Liver (tissue), 9 donors: Measurements from ENCODE around the gene SLIT3. TPM values are rescaled to one million over a fixed set of nuclear protein-coding genes. Genes with fewer than 3 reads are reported as not detected.

Experiments
- DNase-seq: peaks from one replicate; pipeline ENCODE4 v3.0.0-alpha.2; 2017; ENCODE audit warnings: low spot score
- H3K27ac ChIP-seq, 2 donors: one replicate each; pipeline ENCODE4 v1.7.0; 2013; ENCODE audit warnings: inconsistent platforms in 2 of 2, low read length in 2 of 2, control low read depth in 1 of 2, low read depth in 1 of 2, mild to moderate bottlenecking in 1 of 2
- H3K27me3 ChIP-seq, 4 donors: one replicate each; pipeline versions ENCODE4 v1.6.1 to v1.7.0; 2013; ENCODE audit warnings: low read length in 3 of 4, inconsistent platforms in 1 of 4, mild to moderate bottlenecking in 1 of 4, moderate library complexity in 1 of 4; ENCODE audit not compliant: control insufficient read depth in 4 of 4, insufficient read depth in 4 of 4
- H3K36me3 ChIP-seq, 4 donors: one replicate each; pipeline versions ENCODE4 v1.6.1 to v1.7.0; 2013; ENCODE audit warnings: low read length in 3 of 4, mild to moderate bottlenecking in 3 of 4, low read depth in 1 of 4, moderate library complexity in 1 of 4; ENCODE audit not compliant: control insufficient read depth in 4 of 4, insufficient read depth in 3 of 4
- H3K4me1 ChIP-seq, 4 donors: one replicate each; pipeline versions ENCODE4 v1.6.1 to v1.7.0; 2013; ENCODE audit warnings: low read length in 3 of 4, mild to moderate bottlenecking in 3 of 4, moderate library complexity in 1 of 4; ENCODE audit not compliant: control insufficient read depth in 4 of 4, insufficient read depth in 4 of 4
- H3K4me3 ChIP-seq, 3 donors: one replicate each; pipeline versions ENCODE4 v1.6.1 to v1.7.0; 2013; ENCODE audit warnings: low read length in 3 of 3, control low read depth in 1 of 3, low read depth in 1 of 3, mild to moderate bottlenecking in 1 of 3
- H3K9ac ChIP-seq, 2 donors: one replicate each; pipeline ENCODE4 v1.7.0; 2013; ENCODE audit warnings: low read length in 2 of 2, mild to moderate bottlenecking in 2 of 2, moderate library complexity in 2 of 2, control low read depth in 1 of 2, low read depth in 1 of 2
- H3K9me3 ChIP-seq, 4 donors: one replicate each; pipeline versions ENCODE4 v1.6.1 to v1.7.0; 2013; ENCODE audit warnings: low read length in 3 of 4; ENCODE audit not compliant: control insufficient read depth in 4 of 4
- CTCF ChIP-seq: fragments of 150-350 bp; IDR thresholded peaks from 2 replicates; pipeline ENCODE4 v1.5.1; 2017; ENCODE audit warnings: improper control_type of control experiment, low read depth, low read length; ENCODE audit not compliant: missing input control
- EGR1 ChIP-seq, 2 donors: IDR thresholded peaks; 2 replicates each; pipeline ENCODE4 v1.6.1; 2016 to 2018; ENCODE audit warnings: antibody characterized with exemption in 2 of 2, low read depth in 2 of 2
- FOXA2 ChIP-seq: IDR thresholded peaks from 2 replicates; pipeline ENCODE4 v1.6.1; 2016; ENCODE audit warnings: antibody characterized with exemption
- GABPA ChIP-seq, 2 donors: IDR thresholded peaks in 1 of 2; conservative IDR thresholded peaks in 1 of 2; 2 replicates each; pipeline ENCODE4 v1.6.1; 2016; ENCODE audit warnings: antibody characterized with exemption in 2 of 2, mild to moderate bottlenecking in 1 of 2, moderate library complexity in 1 of 2
- HNF4A ChIP-seq, 2 donors: conservative IDR thresholded peaks; 2 replicates each; pipeline ENCODE4 v1.6.1; 2016; ENCODE audit warnings: antibody characterized with exemption in 2 of 2, mild to moderate bottlenecking in 2 of 2
- HNF4G ChIP-seq: IDR thresholded peaks from 2 replicates; pipeline ENCODE4 v1.6.1; 2016; ENCODE audit warnings: antibody characterized with exemption
- JUND ChIP-seq, 2 donors: IDR thresholded peaks; 2 replicates each; pipeline ENCODE4 v1.6.1; 2016; ENCODE audit warnings: antibody characterized with exemption in 2 of 2
- RAD21 ChIP-seq, 2 donors: IDR thresholded peaks; 2 replicates each; pipeline ENCODE4 v1.6.1; 2016; ENCODE audit warnings: antibody characterized with exemption in 2 of 2, mild to moderate bottlenecking in 2 of 2
- RXRA ChIP-seq, 2 donors: IDR thresholded peaks; 2 replicates each; pipeline ENCODE4 v1.6.1; 2017 to 2018; ENCODE audit warnings: antibody characterized with exemption in 2 of 2, mild to moderate bottlenecking in 1 of 2
- SP1 ChIP-seq: IDR thresholded peaks from 2 replicates; pipeline ENCODE4 v1.6.1; 2018; ENCODE audit warnings: antibody characterized with exemption, mild to moderate bottlenecking
- TAF1 ChIP-seq: conservative IDR thresholded peaks from 2 replicates; pipeline ENCODE4 v1.6.1; 2016; ENCODE audit warnings: antibody characterized with exemption, mild to moderate bottlenecking
- YY1 ChIP-seq: IDR thresholded peaks from 2 replicates; pipeline ENCODE4 v1.6.1; 2016; ENCODE audit warnings: antibody characterized with exemption, mild to moderate bottlenecking
- WGBS: extraction: QIAGEN DNeasy Blood & Tissue Kit; methylation state at CpG from one replicate; pipeline ENCODE4 v1.1.7; 2013; 5-methylcytosine and 5-hydroxymethylcytosine counted together
- polyA plus RNA-seq, 2 donors: library from polyadenylated mRNA; stranded (reverse) in 1 of 2; unstranded in 1 of 2; fragments of 200-250 nt in 1 of 2; fragments of >200 nt in 1 of 2; fragmentation: Nextera tagmentation in 1 of 2; extraction: Ambion mirVana in 1 of 2; gene quantifications; one replicate each; pipeline versions ENCODE4 v1.2.1 to v1.2.3, GENCODE V29; 2013 to 2015
- total RNA-seq, 2 donors: library from RNA; depleted of rRNA; stranded (reverse); fragments of >200 nt; gene quantifications; one replicate each; pipeline ENCODE4 v1.2.3, GENCODE V29; 2014
- TF ChIP-seq, protein P1 (sequence below): IDR thresholded peaks from 2 replicates; pipeline ENCODE4 v1.6.1; 2016; ENCODE audit warnings: antibody characterized with exemption
- TF ChIP-seq, protein P2 (sequence below): IDR thresholded peaks from 2 replicates; pipeline ENCODE4 v1.6.1; 2016; ENCODE audit warnings: antibody characterized with exemption
- TF ChIP-seq, protein P3 (sequence below): IDR thresholded peaks from 2 replicates; pipeline ENCODE4 v1.6.1; 2016; ENCODE audit warnings: antibody characterized with exemption, mild to moderate bottlenecking
- TF ChIP-seq, protein P4 (sequence below): IDR thresholded peaks from 2 replicates; pipeline ENCODE4 v1.6.1; 2016; ENCODE audit warnings: antibody characterized with exemption
- donor health status: healthy.
- donor health status: healthy.
- donor health status: healthy.
- donor health status: healthy.
- donor health status: healthy.

The SLIT3 gene
- total and polyA plus RNA-seq, 4 donors: 0.61 to 1.3 (median 0.91) TPM

DNA sequence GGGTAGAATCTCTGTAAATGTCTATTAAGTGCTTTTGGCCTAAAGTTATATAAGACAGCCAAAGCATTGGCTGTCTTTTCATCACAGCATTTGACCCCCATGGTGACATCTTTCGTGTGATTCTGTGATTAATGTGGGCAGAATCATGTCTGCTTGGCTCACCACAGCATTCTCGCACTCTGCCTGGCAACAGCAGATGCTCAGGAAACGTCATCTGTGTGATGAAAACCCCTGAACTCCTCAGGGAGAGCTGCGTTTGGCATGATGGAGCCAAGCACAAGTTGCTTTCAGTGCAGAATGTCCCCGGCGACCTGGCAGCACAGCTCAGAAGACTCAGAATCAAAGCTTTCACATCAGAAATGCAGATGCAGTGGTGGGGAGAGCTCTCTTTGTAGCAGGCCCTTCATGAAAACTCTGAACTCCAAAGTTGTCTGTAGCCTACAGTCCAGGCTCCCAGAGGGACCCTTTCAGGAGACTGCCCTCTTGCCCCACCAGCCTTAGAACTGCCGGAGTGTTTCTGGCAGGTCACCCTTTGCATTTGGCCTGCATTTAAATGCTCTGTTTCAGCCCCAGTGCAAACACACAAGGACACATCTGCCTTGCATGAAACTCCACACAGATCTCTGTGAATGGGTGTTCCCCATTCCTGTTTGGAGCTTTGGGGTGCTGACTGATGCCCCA is 566.2 kb downstream of the SLIT3 start:
- no peaks in the 10 kb centered on the region for H3K9me3 ChIP-seq
- no peaks in the 10 kb centered on the region for H3K36me3 ChIP-seq
- H3K27ac ChIP-seq: no peak overlapping the region
- TF ChIP-seq JUND (IDR thresholded peaks at IDR 0.05) (no peak), RXRA (IDR thresholded peaks at IDR 0.05) (no peak), FOXA2 (no peak), YY1 (no peak), SP1 (no peak), HNF4A (conservative IDR thresholded peaks at IDR 0.05) (no peak), TAF1 (no peak), HNF4G (no peak), CTCF (no peak)
- TF ChIP-seq, protein P1, sequence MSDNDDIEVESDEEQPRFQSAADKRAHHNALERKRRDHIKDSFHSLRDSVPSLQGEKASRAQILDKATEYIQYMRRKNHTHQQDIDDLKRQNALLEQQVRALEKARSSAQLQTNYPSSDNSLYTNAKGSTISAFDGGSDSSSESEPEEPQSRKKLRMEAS: no peak
- TF ChIP-seq, protein P2, sequence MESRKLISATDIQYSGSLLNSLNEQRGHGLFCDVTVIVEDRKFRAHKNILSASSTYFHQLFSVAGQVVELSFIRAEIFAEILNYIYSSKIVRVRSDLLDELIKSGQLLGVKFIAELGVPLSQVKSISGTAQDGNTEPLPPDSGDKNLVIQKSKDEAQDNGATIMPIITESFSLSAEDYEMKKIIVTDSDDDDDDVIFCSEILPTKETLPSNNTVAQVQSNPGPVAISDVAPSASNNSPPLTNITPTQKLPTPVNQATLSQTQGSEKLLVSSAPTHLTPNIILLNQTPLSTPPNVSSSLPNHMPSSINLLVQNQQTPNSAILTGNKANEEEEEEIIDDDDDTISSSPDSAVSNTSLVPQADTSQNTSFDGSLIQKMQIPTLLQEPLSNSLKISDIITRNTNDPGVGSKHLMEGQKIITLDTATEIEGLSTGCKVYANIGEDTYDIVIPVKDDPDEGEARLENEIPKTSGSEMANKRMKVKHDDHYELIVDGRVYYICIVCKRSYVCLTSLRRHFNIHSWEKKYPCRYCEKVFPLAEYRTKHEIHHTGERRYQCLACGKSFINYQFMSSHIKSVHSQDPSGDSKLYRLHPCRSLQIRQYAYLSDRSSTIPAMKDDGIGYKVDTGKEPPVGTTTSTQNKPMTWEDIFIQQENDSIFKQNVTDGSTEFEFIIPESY: no peak
- TF ChIP-seq, protein P3, sequence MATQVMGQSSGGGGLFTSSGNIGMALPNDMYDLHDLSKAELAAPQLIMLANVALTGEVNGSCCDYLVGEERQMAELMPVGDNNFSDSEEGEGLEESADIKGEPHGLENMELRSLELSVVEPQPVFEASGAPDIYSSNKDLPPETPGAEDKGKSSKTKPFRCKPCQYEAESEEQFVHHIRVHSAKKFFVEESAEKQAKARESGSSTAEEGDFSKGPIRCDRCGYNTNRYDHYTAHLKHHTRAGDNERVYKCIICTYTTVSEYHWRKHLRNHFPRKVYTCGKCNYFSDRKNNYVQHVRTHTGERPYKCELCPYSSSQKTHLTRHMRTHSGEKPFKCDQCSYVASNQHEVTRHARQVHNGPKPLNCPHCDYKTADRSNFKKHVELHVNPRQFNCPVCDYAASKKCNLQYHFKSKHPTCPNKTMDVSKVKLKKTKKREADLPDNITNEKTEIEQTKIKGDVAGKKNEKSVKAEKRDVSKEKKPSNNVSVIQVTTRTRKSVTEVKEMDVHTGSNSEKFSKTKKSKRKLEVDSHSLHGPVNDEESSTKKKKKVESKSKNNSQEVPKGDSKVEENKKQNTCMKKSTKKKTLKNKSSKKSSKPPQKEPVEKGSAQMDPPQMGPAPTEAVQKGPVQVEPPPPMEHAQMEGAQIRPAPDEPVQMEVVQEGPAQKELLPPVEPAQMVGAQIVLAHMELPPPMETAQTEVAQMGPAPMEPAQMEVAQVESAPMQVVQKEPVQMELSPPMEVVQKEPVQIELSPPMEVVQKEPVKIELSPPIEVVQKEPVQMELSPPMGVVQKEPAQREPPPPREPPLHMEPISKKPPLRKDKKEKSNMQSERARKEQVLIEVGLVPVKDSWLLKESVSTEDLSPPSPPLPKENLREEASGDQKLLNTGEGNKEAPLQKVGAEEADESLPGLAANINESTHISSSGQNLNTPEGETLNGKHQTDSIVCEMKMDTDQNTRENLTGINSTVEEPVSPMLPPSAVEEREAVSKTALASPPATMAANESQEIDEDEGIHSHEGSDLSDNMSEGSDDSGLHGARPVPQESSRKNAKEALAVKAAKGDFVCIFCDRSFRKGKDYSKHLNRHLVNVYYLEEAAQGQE: no peak
- no peaks in the 10 kb centered on the region for H3K4me1 ChIP-seq
- peak; percentile 22 for DNase-seq
- no peaks in the 10 kb centered on the region for H3K27me3 ChIP-seq
- WGBS: 66% methylated on average over 7 of the region's 7 CpGs
- H3K9ac ChIP-seq: no peak overlapping the region
- H3K4me3 ChIP-seq: no peak overlapping the region

DNA sequence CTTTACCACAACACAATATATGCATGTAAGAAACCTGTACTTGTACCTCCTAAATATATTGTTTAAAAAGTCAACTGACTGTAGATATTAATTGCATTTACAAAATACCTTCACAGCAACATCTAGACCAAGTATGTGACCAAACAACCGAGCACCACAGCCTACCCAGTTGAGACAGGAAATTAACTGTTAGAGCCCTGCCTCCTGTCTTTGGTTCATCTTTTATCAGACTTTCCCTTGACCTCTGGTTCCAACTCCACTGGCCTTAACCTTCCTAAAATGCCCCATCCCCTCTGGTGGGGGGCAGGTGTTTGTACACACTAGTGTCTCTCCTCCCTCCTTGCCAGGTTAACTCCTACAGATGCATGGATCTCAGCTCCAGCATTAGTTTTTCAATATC is 566.8 kb downstream of the SLIT3 start:
- DNase-seq: peak; percentile 12
- 56% methylated on average over 1 of the region's 1 CpG for WGBS
- no peak overlapping the region for H3K27ac ChIP-seq
- TF ChIP-seq RXRA (IDR thresholded peaks at IDR 0.05) (no peak), SP1 (no peak), RAD21 (IDR thresholded peaks at IDR 0.05) (no peak), HNF4A (conservative IDR thresholded peaks at IDR 0.05) (no peak), YY1 (no peak), TAF1 (no peak), FOXA2 (no peak), JUND (IDR thresholded peaks at IDR 0.05) (no peak), GABPA (IDR thresholded peaks at IDR 0.05 in 1 of 2, conservative IDR thresholded peaks at IDR 0.05 in 1 of 2) (no peak), HNF4G (no peak), EGR1 (IDR thresholded peaks at IDR 0.05; ENCODE audit: low read depth in 2 of 2) (no peak)
- TF ChIP-seq, protein P2: no peak
- TF ChIP-seq, protein P4, sequence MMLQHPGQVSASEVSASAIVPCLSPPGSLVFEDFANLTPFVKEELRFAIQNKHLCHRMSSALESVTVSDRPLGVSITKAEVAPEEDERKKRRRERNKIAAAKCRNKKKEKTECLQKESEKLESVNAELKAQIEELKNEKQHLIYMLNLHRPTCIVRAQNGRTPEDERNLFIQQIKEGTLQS: no peak
- TF ChIP-seq, protein P1: no peak
- TF ChIP-seq, protein P3: no peak

More for the DNA sequence above, 566.8 kb downstream of the SLIT3 start:
- peaks cover 0 to 4% (median 0%) of the 10 kb centered on the region in 4 donors for H3K9me3 ChIP-seq
- H3K36me3 ChIP-seq: no peaks in the 10 kb centered on the region
- no peaks in the 10 kb centered on the region for H3K4me1 ChIP-seq
- H3K9ac ChIP-seq: no peak overlapping the region
- H3K27me3 ChIP-seq: no peaks in the 10 kb centered on the region
- no peak overlapping the region for H3K4me3 ChIP-seq
